Activated B cell treated with CpG ODN at 0.5 μM for 24 hours (primary cell): Measurements from ENCODE around the gene OMA1. TPM values are rescaled to one million over a fixed set of nuclear protein-coding genes. Genes with fewer than 3 reads are reported as not detected.
"Not testable (repeated sequence)": the region's sequence is repeated elsewhere in the genome, so short reads cannot be mapped to it uniquely, and the experiment has no call there.

Source experiments
- ATAC-seq: fragments of 200-7000 bp; cut with Tn5 transposase; one replicate; pipeline ENCODE4 v1.10.0; 2021; ENCODE audit warnings: low read depth, mild to moderate bottlenecking, moderate library complexity
- CTCF ChIA-PET: fragments of 350-600 bp; sonication (Branson Sonifier 250); formaldehyde crosslinking; loops from one replicate; lab custom pipeline; 2021; ENCODE audit warnings: antibody characterized with exemption; lab: Charles Lee
- POLR2A ChIA-PET: fragments of 350-600 bp; sonication (Branson Sonifier 250); formaldehyde crosslinking; loops from one replicate; lab custom pipeline; 2021; ENCODE audit warnings: antibody characterized with exemption; lab: Charles Lee
- DNase-seq: peaks from one replicate; pipeline ENCODE4 v3.0.0; 2022
- H3K27ac Mint-ChIP-seq: one replicate; pipeline ENCODE4 v1.8.0; 2020; ENCODE audit warnings: mixed read lengths
- H3K27me3 Mint-ChIP-seq: one replicate; pipeline ENCODE4 v1.8.0; 2021; ENCODE audit warnings: mixed read lengths
- H3K36me3 Mint-ChIP-seq: one replicate; pipeline ENCODE4 v1.8.0; 2021; ENCODE audit warnings: low read depth, mixed read lengths
- H3K4me1 Mint-ChIP-seq: one replicate; pipeline ENCODE4 v1.8.0; 2021; ENCODE audit warnings: mixed read lengths
- H3K4me3 Mint-ChIP-seq: one replicate; pipeline ENCODE4 v1.8.0; 2020; ENCODE audit warnings: mild to moderate bottlenecking, mixed read lengths
- H3K9me3 Mint-ChIP-seq: one replicate; pipeline ENCODE4 v1.8.0; 2020; ENCODE audit warnings: mixed read lengths
- CTCF ChIP-seq: fragments of 200-600 bp; IDR thresholded peaks from one replicate; pipeline ENCODE4 v1.8.0; 2022; ENCODE audit warnings: antibody characterized with exemption, mild to moderate bottlenecking
- intact Hi-C: fragments of 100-400 bp; cut with micrococcal nuclease; formaldehyde crosslinking; loops from one replicate; pipeline ENCODE4 v1.15.1; 2024
- total RNA-seq: library from RNA; stranded (reverse); gene quantifications from 2 replicates; pipeline ENCODE4 v1.2.3, GENCODE V29; 2022

The OMA1 gene
- total RNA-seq, 1 donor from 2014 or later, result 48.7 TPM

- DNase-seq (no peak), ATAC-seq (no peak)
- ChIA-PET CTCF (no interaction called here), POLR2A (no interaction called here)
- Mint-ChIP-seq H3K27me3 (peaks cover 35% of the 10 kb centered on the region), H3K4me3 (no peak overlapping the region), H3K9me3 (peaks cover 7% of the 10 kb centered on the region), H3K36me3 (no peaks in the 10 kb centered on the region), H3K27ac (no peak overlapping the region), H3K4me1 (no peaks in the 10 kb centered on the region)
- TF ChIP-seq CTCF, result no peak
- intact Hi-C loops, result no loop called here
Observed at GRCh38 chr1:58561633-58562032, 15.1 kb upstream of the OMA1 start.

DNA sequence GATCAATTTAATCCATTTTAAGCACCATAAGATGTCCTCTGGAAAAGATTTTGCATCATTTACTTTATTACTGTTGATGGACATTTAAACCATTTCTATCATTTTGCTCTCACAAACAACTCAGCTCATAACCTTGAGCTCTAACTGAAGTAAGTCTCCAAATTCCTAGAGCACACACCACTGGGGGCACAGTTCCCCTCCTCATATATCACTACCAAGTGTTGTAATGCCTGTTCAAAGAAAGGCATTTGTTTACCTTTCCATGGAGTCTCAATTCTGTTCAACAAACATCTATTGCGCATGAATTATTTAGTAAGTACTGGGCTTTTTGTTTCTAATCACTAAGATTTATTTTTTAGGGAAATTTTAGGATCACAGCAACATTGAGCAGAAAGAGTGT, 8.9 kb upstream of the OMA1 start:
- H3K36me3 Mint-ChIP-seq, result no peaks in the 10 kb centered on the region
- intact Hi-C loops, result no loop called here
- H3K27ac Mint-ChIP-seq, result no peak overlapping the region
- ATAC-seq (no peak), DNase-seq (no peak)
- no peak for TF ChIP-seq CTCF
- peaks cover 26% of the 10 kb centered on the region for H3K27me3 Mint-ChIP-seq
- no peaks in the 10 kb centered on the region for H3K4me1 Mint-ChIP-seq
- no peak overlapping the region for H3K4me3 Mint-ChIP-seq
- ChIA-PET CTCF (no interaction called here), POLR2A (no interaction called here)
- peaks cover 4% of the 10 kb centered on the region for H3K9me3 Mint-ChIP-seq

DNA sequence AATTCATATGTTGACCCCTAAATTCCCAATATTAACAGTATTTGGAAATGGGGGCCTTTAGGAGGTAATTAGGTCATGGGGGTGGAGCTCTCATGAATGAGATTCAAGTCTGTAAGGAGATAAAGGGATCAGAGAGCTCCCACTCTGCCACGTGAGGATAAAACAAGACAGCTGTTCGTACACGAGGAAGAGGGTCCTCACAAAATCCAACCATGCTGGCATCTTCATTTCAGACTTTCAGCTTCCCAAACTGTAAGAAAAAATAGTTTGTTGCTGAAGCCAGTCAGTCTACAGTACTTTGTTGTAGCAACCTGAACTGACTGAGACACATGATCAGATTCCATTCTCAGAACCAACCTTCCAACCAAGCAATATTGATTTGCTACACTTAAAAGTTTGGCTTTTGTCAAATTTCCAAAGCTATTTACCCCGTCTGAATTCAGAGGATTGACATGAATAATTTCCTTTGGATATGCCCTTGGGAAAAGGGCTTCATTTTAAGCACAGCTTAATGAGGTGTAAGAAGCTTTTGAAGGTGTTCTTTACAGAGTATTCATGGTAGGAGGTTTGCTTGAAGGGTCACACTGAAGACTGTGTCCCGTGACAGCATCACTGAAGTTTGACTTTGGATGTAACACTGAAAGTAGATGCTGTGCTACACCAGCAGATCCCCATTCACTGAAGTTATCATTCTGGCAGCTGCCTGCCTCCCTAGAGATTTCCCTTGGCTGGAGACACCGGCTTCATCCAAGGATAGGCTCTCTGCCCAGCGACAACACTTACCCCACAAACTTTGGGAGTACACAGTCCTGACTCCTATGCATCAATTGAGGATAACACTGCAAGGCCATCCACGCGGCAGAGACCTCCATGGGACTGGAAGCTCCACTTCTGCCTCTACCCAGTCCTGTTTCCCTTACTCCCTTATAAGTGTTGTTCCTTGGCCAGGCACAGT, 4.9 kb upstream of the OMA1 start:
- Mint-ChIP-seq H3K27ac (no peak overlapping the region), H3K4me1 (peaks cover 5% of the 10 kb centered on the region), H3K4me3 (no peak overlapping the region), H3K9me3 (no peaks in the 10 kb centered on the region), H3K36me3 (peaks cover 2% of the 10 kb centered on the region), H3K27me3 (peaks cover 11% of the 10 kb centered on the region)
- TF ChIP-seq CTCF, result no peak
- POLR2A ChIA-PET, result no interaction called here
- intact Hi-C loops, result no loop called here
- ATAC-seq (no peak), DNase-seq (no peak)
- CTCF ChIA-PET, result no interaction called here

- intact Hi-C loops, result loop anchor here (5.0 kb wide), 1 partner anchor 1252 kb away; no protein-coding TSS in a partner anchor
- H3K27ac Mint-ChIP-seq, POLR2A ChIA-PET: not testable (repeated sequence)
Observed at GRCh38 chr1:58549291-58549690, 2.8 kb upstream of the OMA1 start.

DNA sequence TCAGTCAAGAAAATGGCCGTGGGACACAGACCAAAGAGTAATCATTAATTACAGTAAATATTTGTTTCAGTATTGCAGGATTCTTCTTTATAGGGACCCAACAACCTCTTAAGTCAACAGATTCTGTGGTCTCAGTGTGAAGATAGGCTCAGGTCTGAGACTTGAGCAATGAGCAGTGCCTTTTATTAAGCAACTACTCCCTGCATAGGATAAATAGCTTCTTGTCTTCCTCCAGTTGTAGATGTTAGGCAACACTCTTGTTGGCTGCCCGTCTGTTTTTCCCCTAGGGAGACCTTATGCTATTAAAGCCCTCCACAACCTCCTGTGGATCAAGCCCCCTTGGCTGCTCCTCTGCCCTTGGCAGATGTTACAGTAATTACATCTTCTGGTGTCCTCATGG, 1.8 kb upstream of the OMA1 start:
- POLR2A ChIA-PET, result no interaction called here
- ATAC-seq, result no peak
- Mint-ChIP-seq H3K4me3 (no peak overlapping the region), H3K27me3 (peaks cover 9% of the 10 kb centered on the region), H3K36me3 (peaks cover 9% of the 10 kb centered on the region), H3K27ac (no peak overlapping the region), H3K9me3 (no peaks in the 10 kb centered on the region), H3K4me1 (peaks cover 19% of the 10 kb centered on the region)
- TF ChIP-seq CTCF, result no peak
- CTCF ChIA-PET, result interaction anchor here (1.1 to 5.7 kb wide), 2 partner anchors 30 to 33 kb away, joined by 3 to 55 read pairs; no protein-coding TSS in a partner anchor
- no peak for DNase-seq
- intact Hi-C loops, result loop anchor here (5.0 kb wide), 1 partner anchor 1251 kb away; no protein-coding TSS in a partner anchor

More at GRCh38 chr1:58549291-58549690, 2.8 kb upstream of the OMA1 start:
- Mint-ChIP-seq H3K4me1 (peaks cover 19% of the 10 kb centered on the region), H3K27me3 (peaks cover 11% of the 10 kb centered on the region)
- DNase-seq, H3K9me3 Mint-ChIP-seq, H3K4me3 Mint-ChIP-seq, ATAC-seq, H3K36me3 Mint-ChIP-seq: not testable (repeated sequence)
- CTCF ChIA-PET, result interaction anchor here (5.7 kb wide), 1 partner anchor 34 kb away, joined by 55 read pairs; no protein-coding TSS in a partner anchor
